ENCODE results near the gene TAF1. TPM values are rescaled to one million over a fixed set of nuclear protein-coding genes. Genes with fewer than 3 reads are reported as not detected.

The TAF1 gene
- polyA plus RNA-seq, 1 of the 3 experiments (the other 2 are of a cell fraction): 25.0 TPM

DNA sequence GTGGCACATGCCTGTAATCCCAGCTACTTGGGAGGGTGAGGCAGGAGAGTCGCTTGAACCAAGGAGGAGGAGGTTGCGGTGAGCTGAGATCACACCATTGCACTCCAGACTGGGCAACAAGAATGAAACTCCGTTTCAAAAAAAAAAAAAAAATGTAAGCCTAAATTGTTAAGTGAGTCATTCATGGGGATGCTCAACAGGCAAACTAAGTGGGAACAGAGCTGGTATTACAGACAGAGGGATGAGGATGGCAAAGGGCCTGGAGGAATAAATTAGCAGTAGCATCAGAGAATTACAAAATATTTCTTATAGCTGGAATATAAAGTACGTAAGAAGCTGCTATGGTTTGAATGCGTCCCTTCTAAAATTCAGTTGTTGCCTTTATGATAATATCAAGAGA is 123.4 kb downstream of the TAF1 start:
- H3K9me2 ChIP-seq: no peaks in the 10 kb centered on the region
- H3K27me3 ChIP-seq (ENCODE audit: insufficient read depth): no peaks in the 10 kb centered on the region; the same call in 1 of the 2 replicates
- POLR2A ChIA-PET: no interaction called here
- TF ChIP-seq SMC3 (IDR thresholded peaks at IDR 0.05; ENCODE audit: low read depth, low read length) (no peak), PBX3 (IDR thresholded peaks at IDR 0.05) (no peak), TAF1 (IDR thresholded peaks at IDR 0.05; ENCODE audit: borderline replicate concordance, low read depth, low read length) (no peak), JUND (IDR thresholded peaks at IDR 0.05) (no peak), RXRA (IDR thresholded peaks at IDR 0.05; ENCODE audit: borderline replicate concordance, low read depth) (no peak), RCOR1 (IDR thresholded peaks at IDR 0.05; ENCODE audit: low read length) (no peak), ZBTB33 (IDR thresholded peaks at IDR 0.05; ENCODE audit: borderline replicate concordance, low read depth) (no peak), RAD21 (IDR thresholded peaks at IDR 0.05; ENCODE audit: low read length) (no peak), NRF1 (IDR thresholded peaks at IDR 0.05; ENCODE audit: low read depth, low read length) (no peak), GATA2 (CRISPR knock-in tag; IDR thresholded peaks at IDR 0.05) (no peak), EZH2phosphoT487 (IDR thresholded peaks at IDR 0.05; ENCODE audit: borderline replicate concordance, low read depth) (no peak), ELF1 (IDR thresholded peaks at IDR 0.05) (no peak), MXI1 (IDR thresholded peaks at IDR 0.05; ENCODE audit: low read depth, low read length) (no peak), POLR2AphosphoS5 (IDR thresholded peaks at IDR 0.05; ENCODE audit: low read depth, low read length) (no peak), TEAD4 (IDR thresholded peaks at IDR 0.05; ENCODE audit: borderline replicate concordance, insufficient read depth) (no peak), FOXJ3 (CRISPR knock-in tag; IDR thresholded peaks at IDR 0.05) (no peak)
- H4K20me1 ChIP-seq (ENCODE audit: insufficient read depth): no peaks in the 10 kb centered on the region
- no peak overlapping the region for H3K27ac ChIP-seq (ENCODE audit: low read depth in 2 of 2, low read length in 1 of 2)
- 64% methylated on average over 5 of the region's 5 CpGs for WGBS (ENCODE audit: low lambda C conversion rate)
- H3K4me3 ChIP-seq (ENCODE audit: low read depth in 2 of 2, low read length in 1 of 2): no peak overlapping the region
- DNase-seq: no peak
- H3K36me3 ChIP-seq (replicated peaks in 1 of 2; ENCODE audit: control insufficient read depth in 1 of 2, insufficient read depth in 2 of 2, low read length in 1 of 2): no peaks in the 10 kb centered on the region
- no peak overlapping the region for H2AFZ ChIP-seq (ENCODE audit: low read depth)
- H3K9ac ChIP-seq: no peak overlapping the region
- H3K4me2 ChIP-seq: no peak overlapping the region
- no peaks in the 10 kb centered on the region for H3K4me1 ChIP-seq (ENCODE audit: control insufficient read depth in 1 of 2, insufficient read depth in 2 of 2, low read depth in 1 of 2, low read length in 1 of 2)
- no peaks in the 10 kb centered on the region for H3K79me2 ChIP-seq (ENCODE audit: insufficient read depth)
- no peaks in the 10 kb centered on the region for H3F3A ChIP-seq (replicated peaks; ENCODE audit: insufficient read depth)
- H3K9me3 ChIP-seq: no peaks in the 10 kb centered on the region
- CTCF ChIA-PET: no interaction called here
